Parathyroid adenoma (tissue), 2 donors: ENCODE measurements around the gene HOXA13.

Source experiments
- H2AFZ ChIP-seq: fragments of 300-600 bp; sonication (generic); one replicate; pipeline ENCODE4 v1.7.0; 2017; ENCODE audit warnings: antibody characterized with exemption, mild to moderate bottlenecking
- H3K27ac ChIP-seq: fragments of 300-600 bp; sonication (generic); one replicate; pipeline ENCODE4 v1.7.0; 2017
- H3K27me3 ChIP-seq: fragments of 300-600 bp; sonication (generic); one replicate; pipeline ENCODE4 v1.7.0; 2017; ENCODE audit warnings: low read length; ENCODE audit not compliant: control insufficient read depth, insufficient read depth
- H3K36me3 ChIP-seq: fragments of 300-600 bp; sonication (generic); one replicate; pipeline ENCODE4 v1.7.0; 2017; ENCODE audit warnings: low read length; ENCODE audit not compliant: control insufficient read depth, insufficient read depth
- H3K4me1 ChIP-seq: fragments of 300-600 bp; sonication (generic); one replicate; pipeline ENCODE4 v1.7.0; 2017; ENCODE audit warnings: control low read depth
- H3K4me2 ChIP-seq: fragments of 300-600 bp; sonication (generic); one replicate; pipeline ENCODE4 v1.7.0; 2017; ENCODE audit warnings: low read length
- H3K4me3 ChIP-seq: fragments of 300-600 bp; sonication (generic); one replicate; pipeline ENCODE4 v1.7.0; 2017; ENCODE audit warnings: low read depth, low read length
- H3K79me2 ChIP-seq: fragments of 300-600 bp; sonication (generic); one replicate; pipeline ENCODE4 v1.7.0; 2017; ENCODE audit warnings: control low read depth
- H3K9ac ChIP-seq: fragments of 300-600 bp; sonication (generic); one replicate; pipeline ENCODE4 v1.7.0; 2017; ENCODE audit warnings: mild to moderate bottlenecking
- H3K9me3 ChIP-seq: fragments of 300-600 bp; sonication (generic); one replicate; pipeline ENCODE4 v1.7.0; 2017; ENCODE audit warnings: low read length; ENCODE audit not compliant: control insufficient read depth
- CTCF ChIP-seq: fragments of 300-600 bp; sonication (generic); IDR thresholded peaks from one replicate; pipeline ENCODE4 v1.7.0; 2017; ENCODE audit warnings: antibody characterized with exemption, mild to moderate bottlenecking
- donor health status: primary hyperparathyroidism.

HOXA13 gene

GRCh38 chr7:27171637-27172314 is 28.1 kb downstream of the HOXA13 start:
- H3K4me3 ChIP-seq: no peak overlapping the region
- no peak overlapping the region for H3K27ac ChIP-seq
- H3K4me1 ChIP-seq: no peaks in the 10 kb centered on the region
- no peak for TF ChIP-seq CTCF
- H3K9ac ChIP-seq: no peak overlapping the region
- no peak overlapping the region for H3K4me2 ChIP-seq
- H3K36me3 ChIP-seq: no peaks in the 10 kb centered on the region
- H3K9me3 ChIP-seq: no peaks in the 10 kb centered on the region
- H3K79me2 ChIP-seq: no peaks in the 10 kb centered on the region
- no peak overlapping the region for H2AFZ ChIP-seq
- peaks cover 45% of the 10 kb centered on the region for H3K27me3 ChIP-seq

- Histone ChIP-seq H2AFZ (no peak overlapping the region), H3K27me3 (peaks cover 49% of the 10 kb centered on the region), H3K79me2 (no peaks in the 10 kb centered on the region), H3K4me3 (no peak overlapping the region), H3K4me1 (no peaks in the 10 kb centered on the region), H3K27ac (no peak overlapping the region), H3K9ac (no peak overlapping the region), H3K4me2 (no peak overlapping the region), H3K9me3 (no peaks in the 10 kb centered on the region), H3K36me3 (no peaks in the 10 kb centered on the region)
- no peak for TF ChIP-seq CTCF
Measured at GRCh38 chr7:27171325-27171636, 28.6 kb downstream of the HOXA13 start.

- Histone ChIP-seq H3K27me3 (peaks cover 55% of the 10 kb centered on the region), H3K4me3 (no peak overlapping the region), H3K4me2 (no peak overlapping the region), H3K27ac (no peak overlapping the region), H3K36me3 (no peaks in the 10 kb centered on the region), H3K4me1 (no peaks in the 10 kb centered on the region), H3K9ac (no peak overlapping the region), H3K9me3 (no peaks in the 10 kb centered on the region), H2AFZ (no peak overlapping the region), H3K79me2 (no peaks in the 10 kb centered on the region)
- TF ChIP-seq CTCF: no peak
Measured at GRCh38 chr7:27170426-27171324, 29.2 kb downstream of the HOXA13 start.

DNA sequence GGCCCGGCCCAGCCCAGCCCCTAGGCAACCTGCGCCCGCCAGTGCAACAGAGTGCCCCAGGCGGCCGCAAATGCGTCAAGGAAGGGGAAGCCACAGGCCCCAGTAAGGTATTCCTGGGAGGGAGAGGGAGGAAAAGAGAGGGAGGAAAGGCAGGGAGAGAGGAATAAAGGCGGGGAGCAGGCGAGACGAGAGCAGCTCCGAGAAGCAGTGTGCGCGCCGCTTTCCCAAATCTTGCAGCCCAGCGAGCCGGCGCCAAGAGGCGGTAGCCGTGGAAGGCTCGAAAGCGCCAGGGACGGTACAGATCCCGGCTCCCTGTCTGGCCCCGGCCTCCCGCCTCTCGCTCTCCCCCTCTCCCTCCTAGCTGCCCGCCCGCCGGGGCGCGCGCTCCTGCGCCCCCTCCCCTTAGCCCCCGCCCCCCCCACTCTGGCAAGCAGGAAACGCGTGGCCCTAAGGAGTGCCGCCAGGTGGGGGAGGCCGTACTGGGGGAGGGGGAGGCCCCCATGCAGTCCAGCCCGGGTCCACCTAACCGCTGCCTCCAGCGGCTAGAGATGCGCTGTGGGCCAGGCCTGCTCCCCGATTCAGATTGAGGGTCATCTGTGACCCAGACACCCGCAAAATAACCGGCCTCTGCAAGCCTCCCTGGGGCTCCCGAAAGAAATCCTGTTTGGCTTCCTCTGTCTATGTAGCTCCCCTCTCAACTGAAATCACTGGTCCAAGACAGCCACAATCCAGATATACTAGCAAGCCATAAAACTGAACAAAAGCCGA is 30.0 kb downstream of the HOXA13 start:
- Histone ChIP-seq H3K4me3 (no peak overlapping the region), H3K4me1 (no peaks in the 10 kb centered on the region), H3K4me2 (no peak overlapping the region), H3K27ac (no peak overlapping the region), H3K36me3 (no peaks in the 10 kb centered on the region), H3K79me2 (no peaks in the 10 kb centered on the region), H2AFZ (no peak overlapping the region), H3K9ac (no peak overlapping the region), H3K9me3 (no peaks in the 10 kb centered on the region), H3K27me3 (peaks cover 55% of the 10 kb centered on the region)
- no peak for TF ChIP-seq CTCF
